ENCODE measurements around the gene EPSTI1. TPM values are rescaled to one million over a fixed set of nuclear protein-coding genes. Genes with fewer than 3 reads are reported as not detected.
"Not testable (repeated sequence)": the region's sequence is repeated elsewhere in the genome, so short reads cannot be mapped to it uniquely, and the experiment has no call there.

EPSTI1 gene
- total RNA-seq, 1 experiment from 2014 or later, result 0.69 TPM

GRCh38 chr13:42992764-42993122 is 702 bp upstream of the EPSTI1 start:
- Histone ChIP-seq H3K9me3 (ENCODE audit: control insufficient read depth, insufficient read depth, low read depth, low read length) (no peaks in the 10 kb centered on the region), H3K4me3 (ENCODE audit: low read depth in 2 of 2, low read length in 2 of 2) (no peak overlapping the region), H3K36me3 (ENCODE audit: control insufficient read depth, insufficient read depth, low read length) (no peaks in the 10 kb centered on the region), H3K4me1 (ENCODE audit: control insufficient read depth, insufficient read depth, low read length) (no peaks in the 10 kb centered on the region), H3K27ac (ENCODE audit: low read length) (no peak overlapping the region), H3K27me3 (ENCODE audit: control insufficient read depth, insufficient read depth, low read length) (no peaks in the 10 kb centered on the region)
- DNase-seq (ENCODE audit: low read depth, low spot score) (no peak), ATAC-seq (no peak)
- BruUV-seq (replicated peaks), result no TSS peak
- ChIA-PET POLR2A (no interaction called here), CTCF (interaction anchor here (0.6 kb wide), 1 partner anchor 30 kb away, joined by 3 read pairs; no protein-coding TSS in a partner anchor)
- TF ChIP-seq SIN3A (IDR thresholded peaks at IDR 0.05; ENCODE audit: borderline replicate concordance, insufficient read depth, low read depth, low read length), result no peak
- no peak for TF ChIP-seq POLR2AphosphoS5 (IDR thresholded peaks at IDR 0.05; ENCODE audit: low read depth, low read length)
- TF ChIP-seq TCF7L2 (IDR thresholded peaks at IDR 0.05; ENCODE audit: low read depth, low read length), result no peak
- TF ChIP-seq, protein P1, sequence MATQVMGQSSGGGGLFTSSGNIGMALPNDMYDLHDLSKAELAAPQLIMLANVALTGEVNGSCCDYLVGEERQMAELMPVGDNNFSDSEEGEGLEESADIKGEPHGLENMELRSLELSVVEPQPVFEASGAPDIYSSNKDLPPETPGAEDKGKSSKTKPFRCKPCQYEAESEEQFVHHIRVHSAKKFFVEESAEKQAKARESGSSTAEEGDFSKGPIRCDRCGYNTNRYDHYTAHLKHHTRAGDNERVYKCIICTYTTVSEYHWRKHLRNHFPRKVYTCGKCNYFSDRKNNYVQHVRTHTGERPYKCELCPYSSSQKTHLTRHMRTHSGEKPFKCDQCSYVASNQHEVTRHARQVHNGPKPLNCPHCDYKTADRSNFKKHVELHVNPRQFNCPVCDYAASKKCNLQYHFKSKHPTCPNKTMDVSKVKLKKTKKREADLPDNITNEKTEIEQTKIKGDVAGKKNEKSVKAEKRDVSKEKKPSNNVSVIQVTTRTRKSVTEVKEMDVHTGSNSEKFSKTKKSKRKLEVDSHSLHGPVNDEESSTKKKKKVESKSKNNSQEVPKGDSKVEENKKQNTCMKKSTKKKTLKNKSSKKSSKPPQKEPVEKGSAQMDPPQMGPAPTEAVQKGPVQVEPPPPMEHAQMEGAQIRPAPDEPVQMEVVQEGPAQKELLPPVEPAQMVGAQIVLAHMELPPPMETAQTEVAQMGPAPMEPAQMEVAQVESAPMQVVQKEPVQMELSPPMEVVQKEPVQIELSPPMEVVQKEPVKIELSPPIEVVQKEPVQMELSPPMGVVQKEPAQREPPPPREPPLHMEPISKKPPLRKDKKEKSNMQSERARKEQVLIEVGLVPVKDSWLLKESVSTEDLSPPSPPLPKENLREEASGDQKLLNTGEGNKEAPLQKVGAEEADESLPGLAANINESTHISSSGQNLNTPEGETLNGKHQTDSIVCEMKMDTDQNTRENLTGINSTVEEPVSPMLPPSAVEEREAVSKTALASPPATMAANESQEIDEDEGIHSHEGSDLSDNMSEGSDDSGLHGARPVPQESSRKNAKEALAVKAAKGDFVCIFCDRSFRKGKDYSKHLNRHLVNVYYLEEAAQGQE (IDR thresholded peaks at IDR 0.05; ENCODE audit: insufficient read depth in 1 of 2, low read depth in 2 of 2, low read length in 1 of 2), result no peak
- TF ChIP-seq CTCF (IDR thresholded peaks at IDR 0.05), result no peak
- in situ Hi-C loops (cut with HindIII; ENCODE audit: low pct_unique_long_range_greater_than_20kb, low sequenced_read_pairs) (no loop called here), intact Hi-C loops (cut with micrococcal nuclease; ENCODE audit: unreplicated experiment) (no loop called here)

DNA sequence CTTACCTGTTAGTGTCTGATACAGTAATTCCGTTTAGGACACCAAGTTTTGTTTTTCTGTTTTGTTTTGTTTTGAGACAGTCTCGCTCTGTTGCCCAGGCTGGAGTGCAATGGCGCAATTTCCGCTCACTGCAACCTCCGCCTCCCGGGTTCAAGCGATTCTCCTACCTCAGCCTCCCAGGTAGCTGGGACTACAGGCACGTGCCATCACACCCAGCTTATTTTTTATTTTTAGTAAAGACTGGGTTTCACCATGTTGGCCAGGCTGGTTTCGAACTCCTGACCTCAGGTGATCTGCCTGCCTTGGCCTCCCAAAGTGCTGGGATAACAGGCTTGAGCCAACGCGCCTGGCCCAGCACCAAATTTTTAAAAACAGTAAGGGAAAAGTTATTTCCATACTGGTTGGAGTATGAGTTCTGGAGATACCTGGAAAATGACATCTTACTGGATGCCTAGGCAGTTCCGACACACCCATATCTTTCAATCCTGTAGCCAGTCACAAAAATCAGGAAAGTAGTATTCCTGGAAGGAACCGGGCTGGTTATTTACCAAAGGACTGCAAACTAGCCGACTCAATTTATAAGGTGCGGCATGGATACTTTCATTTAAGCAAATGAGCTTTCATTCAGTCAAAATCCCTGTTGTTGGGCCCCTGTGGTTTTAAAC is 676 bp downstream of the EPSTI1 start:
- H3K9me3 ChIP-seq (ENCODE audit: control insufficient read depth, insufficient read depth, low read depth, low read length); H3K36me3 ChIP-seq (ENCODE audit: control insufficient read depth, insufficient read depth, low read length); ATAC-seq; CTCF ChIA-PET; H3K4me1 ChIP-seq (ENCODE audit: control insufficient read depth, insufficient read depth, low read length); intact Hi-C loops (cut with micrococcal nuclease; ENCODE audit: unreplicated experiment); H3K27me3 ChIP-seq (ENCODE audit: control insufficient read depth, insufficient read depth, low read length); in situ Hi-C loops (cut with HindIII; ENCODE audit: low pct_unique_long_range_greater_than_20kb, low sequenced_read_pairs); BruUV-seq (replicated peaks); POLR2A ChIA-PET; DNase-seq (ENCODE audit: low read depth, low spot score); H3K27ac ChIP-seq (ENCODE audit: low read length): not testable (repeated sequence)
- H3K4me3 ChIP-seq (ENCODE audit: low read depth in 2 of 2, low read length in 2 of 2), result peak overlapping the region; percentile 46 to 49
